ENCODE measurements around the gene ADAMTS17.

Gene ADAMTS17

GRCh38 chr15:100211855-100212850, 129.6 kb downstream of the ADAMTS17 start:
- TF ChIP-seq, protein P1, sequence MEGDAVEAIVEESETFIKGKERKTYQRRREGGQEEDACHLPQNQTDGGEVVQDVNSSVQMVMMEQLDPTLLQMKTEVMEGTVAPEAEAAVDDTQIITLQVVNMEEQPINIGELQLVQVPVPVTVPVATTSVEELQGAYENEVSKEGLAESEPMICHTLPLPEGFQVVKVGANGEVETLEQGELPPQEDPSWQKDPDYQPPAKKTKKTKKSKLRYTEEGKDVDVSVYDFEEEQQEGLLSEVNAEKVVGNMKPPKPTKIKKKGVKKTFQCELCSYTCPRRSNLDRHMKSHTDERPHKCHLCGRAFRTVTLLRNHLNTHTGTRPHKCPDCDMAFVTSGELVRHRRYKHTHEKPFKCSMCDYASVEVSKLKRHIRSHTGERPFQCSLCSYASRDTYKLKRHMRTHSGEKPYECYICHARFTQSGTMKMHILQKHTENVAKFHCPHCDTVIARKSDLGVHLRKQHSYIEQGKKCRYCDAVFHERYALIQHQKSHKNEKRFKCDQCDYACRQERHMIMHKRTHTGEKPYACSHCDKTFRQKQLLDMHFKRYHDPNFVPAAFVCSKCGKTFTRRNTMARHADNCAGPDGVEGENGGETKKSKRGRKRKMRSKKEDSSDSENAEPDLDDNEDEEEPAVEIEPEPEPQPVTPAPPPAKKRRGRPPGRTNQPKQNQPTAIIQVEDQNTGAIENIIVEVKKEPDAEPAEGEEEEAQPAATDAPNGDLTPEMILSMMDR (IDR thresholded peaks at IDR 0.05; ENCODE audit: low read depth, low read length) = no peak
- in situ Hi-C loops (cut with HindIII; ENCODE audit: low sequenced_read_pairs) = no loop called here
- no peak overlapping the region for H3K4me3 ChIP-seq (ENCODE audit: low read depth, low read length)
- no peak for DNase-seq (ENCODE audit: low read depth, low spot score)

GRCh38 chr15:100210338-100210737, 131.4 kb downstream of the ADAMTS17 start:
- in situ Hi-C loops (cut with HindIII; ENCODE audit: low sequenced_read_pairs) = no loop called here
- TF ChIP-seq, protein P1 (IDR thresholded peaks at IDR 0.05; ENCODE audit: low read depth, low read length) = no peak
- no peak for DNase-seq (ENCODE audit: low read depth, low spot score)
- H3K4me3 ChIP-seq (ENCODE audit: low read depth, low read length) = no peak overlapping the region

DNA sequence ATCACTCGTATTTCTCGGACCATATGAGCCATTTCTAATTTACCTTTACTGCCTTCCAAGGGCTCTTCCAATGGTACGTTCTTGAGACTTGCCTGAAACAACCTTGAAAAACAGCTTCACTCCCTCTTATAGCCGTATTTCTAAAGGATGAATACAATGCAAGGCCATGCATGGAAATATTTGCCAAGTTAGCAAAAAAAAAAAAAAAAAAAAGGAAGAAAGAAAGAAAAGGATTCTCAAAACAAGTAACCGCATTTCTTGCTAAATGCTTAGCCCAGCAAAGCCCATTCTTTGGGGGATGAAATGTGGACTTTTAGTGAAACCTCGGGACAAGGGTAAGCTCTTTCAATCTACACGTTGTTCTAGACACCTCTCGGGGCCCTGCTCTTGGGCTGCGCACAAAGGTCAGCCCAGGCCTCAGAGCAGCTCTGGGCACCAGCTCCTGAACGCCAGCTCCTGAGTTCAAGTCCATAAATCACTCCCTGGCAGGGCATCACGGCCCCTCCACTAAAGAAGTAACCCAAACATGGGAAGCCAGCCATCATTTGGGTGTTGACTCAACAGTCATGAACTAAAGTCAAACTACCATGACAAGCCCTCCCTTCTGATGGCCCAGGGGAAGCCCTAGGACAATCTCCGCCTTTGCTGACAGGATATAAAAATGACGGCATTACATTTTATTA, 132.7 kb downstream of the ADAMTS17 start:
- H3K4me3 ChIP-seq (ENCODE audit: low read depth, low read length) = no peak overlapping the region
- no peak for DNase-seq (ENCODE audit: low read depth, low spot score)
- TF ChIP-seq, protein P1 (IDR thresholded peaks at IDR 0.05; ENCODE audit: low read depth, low read length) = no peak
- in situ Hi-C loops (cut with HindIII; ENCODE audit: low sequenced_read_pairs) = no loop called here

DNA sequence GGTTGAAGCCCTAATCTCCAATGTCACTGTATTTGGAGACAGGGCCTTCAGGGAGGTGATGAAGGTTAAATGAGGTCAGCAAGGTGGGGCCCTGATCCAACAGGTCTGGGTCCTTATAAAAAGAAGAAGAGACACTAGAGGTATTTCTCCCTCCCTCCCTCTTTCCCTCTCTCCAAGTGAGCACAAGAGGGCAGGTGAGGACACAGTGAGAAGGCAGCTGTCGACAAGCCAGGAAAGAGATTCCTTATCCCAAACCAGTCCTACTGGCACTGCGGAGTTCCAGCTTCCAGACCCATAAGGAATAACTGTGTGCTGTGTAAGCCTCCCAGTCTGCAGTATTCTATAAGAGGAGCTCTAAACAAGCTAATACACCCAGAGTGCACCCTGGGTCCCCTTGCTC, 134.7 kb downstream of the ADAMTS17 start:
- DNase-seq (ENCODE audit: low read depth, low spot score) = no peak
- in situ Hi-C loops (cut with HindIII; ENCODE audit: low sequenced_read_pairs) = no loop called here
- H3K4me3 ChIP-seq (ENCODE audit: low read depth, low read length) = no peak overlapping the region
- TF ChIP-seq, protein P1 (IDR thresholded peaks at IDR 0.05; ENCODE audit: low read depth, low read length) = no peak

DNA sequence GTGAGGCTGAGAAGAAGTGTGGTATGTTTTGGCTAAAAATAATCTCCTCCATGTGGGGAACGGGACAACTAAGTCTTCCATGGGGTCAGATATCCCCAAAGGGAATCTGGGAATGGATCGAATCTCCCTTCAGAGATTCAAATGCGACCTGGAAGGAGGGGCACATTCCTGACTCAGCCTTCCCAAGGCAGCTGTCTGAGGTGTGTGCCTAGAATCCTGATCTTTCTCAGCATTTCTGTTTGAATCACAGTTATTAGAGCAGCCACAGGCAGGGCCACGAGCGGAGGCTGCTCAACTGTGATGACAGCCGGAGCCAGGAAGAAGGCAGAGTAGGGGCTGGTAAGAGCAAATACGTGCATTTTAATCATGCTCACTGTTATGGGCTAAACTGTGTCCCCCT, 135.1 kb downstream of the ADAMTS17 start:
- in situ Hi-C loops (cut with HindIII; ENCODE audit: low sequenced_read_pairs) = no loop called here
- TF ChIP-seq, protein P1 (IDR thresholded peaks at IDR 0.05; ENCODE audit: low read depth, low read length) = no peak
- no peak for DNase-seq (ENCODE audit: low read depth, low spot score)
- H3K4me3 ChIP-seq (ENCODE audit: low read depth, low read length) = no peak overlapping the region

- TF ChIP-seq, protein P1 (IDR thresholded peaks at IDR 0.05; ENCODE audit: low read depth, low read length) = no peak
- DNase-seq (ENCODE audit: low read depth, low spot score) = no peak
- in situ Hi-C loops (cut with HindIII; ENCODE audit: low sequenced_read_pairs) = no loop called here
- H3K4me3 ChIP-seq (ENCODE audit: low read depth, low read length) = no peak overlapping the region
Observed at GRCh38 chr15:100205549-100206295, 136.1 kb downstream of the ADAMTS17 start.

Data from astrocyte of the spinal cord (primary cell).